HS-27A (cell line): ENCODE data around the gene FCRL5.
"Not testable (repeated sequence)": the region's sequence is repeated elsewhere in the genome, so short reads cannot be mapped to it uniquely, and the experiment has no call there.

Experiments used
- DNase-seq: peaks from one replicate; pipeline ENCODE4 v3.0.0-alpha.2; 2012; ENCODE audit warnings: low read depth, missing footprints

The FCRL5 gene

DNA sequence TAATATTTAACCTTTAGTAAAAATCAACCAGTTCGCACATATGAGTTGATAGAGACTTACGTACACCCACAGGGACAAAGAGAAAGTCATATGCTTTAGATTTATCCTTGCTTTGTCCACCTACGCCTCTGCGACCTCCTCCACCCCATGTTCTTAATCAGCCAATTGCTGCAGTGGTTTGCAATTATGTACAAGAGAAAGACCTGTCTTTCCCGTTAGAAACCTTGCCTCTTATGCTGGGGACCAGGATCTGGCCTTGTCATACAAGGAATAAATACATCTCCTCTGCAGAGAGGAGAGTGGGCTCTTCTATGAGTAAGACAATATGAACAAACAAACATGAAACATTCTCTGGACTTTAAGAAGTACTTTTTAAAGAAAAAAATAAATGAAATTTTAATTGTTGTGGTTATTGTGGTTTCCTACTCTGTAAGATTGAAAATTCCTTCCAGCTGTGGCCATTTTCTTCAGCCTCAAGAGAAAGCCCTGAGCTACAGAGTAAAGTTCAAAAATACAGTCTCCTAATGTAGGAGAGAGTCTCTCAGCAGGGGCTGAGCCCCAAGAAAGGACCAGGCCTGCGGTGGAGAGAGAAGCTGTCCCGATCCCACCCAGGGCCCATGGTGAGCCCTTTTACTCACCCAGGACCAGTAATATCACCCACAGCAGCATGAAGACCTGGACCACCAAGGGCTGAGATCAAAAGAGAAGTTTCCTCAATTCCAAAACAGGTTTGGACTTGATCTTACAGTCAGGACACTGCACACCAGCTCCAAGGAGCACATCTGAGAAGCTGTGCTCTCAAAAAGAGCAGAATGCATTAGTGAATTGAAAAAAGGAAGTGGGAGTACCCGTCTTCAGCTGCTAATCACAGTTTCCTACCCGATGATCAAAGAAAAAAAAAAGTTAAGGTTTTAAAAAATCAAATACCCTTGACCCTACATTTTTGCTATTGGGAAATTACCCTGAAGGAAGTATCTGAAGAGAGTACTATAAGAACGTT, at the start of gene FCRL5:
TSS of gene FCRL5 (minus strand) at position 822 of the 1,000 bp plus-strand sequence. CDS start at position 669, 153 bp downstream.
- DNase-seq, result no peak

DNA sequence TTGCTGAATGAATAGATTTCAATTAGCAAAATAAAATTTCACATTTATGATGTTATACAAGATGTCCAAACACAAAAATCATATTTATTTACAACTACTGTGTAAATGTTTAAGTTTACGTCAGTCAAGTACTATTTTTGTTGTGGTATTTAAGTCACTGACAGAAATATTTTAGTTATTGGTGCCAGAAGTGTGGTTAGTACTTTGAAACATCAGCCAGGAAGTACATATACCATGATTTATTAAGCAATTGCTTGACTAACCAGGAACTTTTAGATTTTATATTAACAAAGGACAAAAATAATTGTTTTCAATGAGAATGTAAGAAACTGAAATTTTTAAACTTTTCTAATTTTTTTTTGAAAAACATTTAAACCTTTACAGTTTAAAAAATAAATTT, 47.9 kb upstream of the FCRL5 start:
- no peak for DNase-seq

DNA sequence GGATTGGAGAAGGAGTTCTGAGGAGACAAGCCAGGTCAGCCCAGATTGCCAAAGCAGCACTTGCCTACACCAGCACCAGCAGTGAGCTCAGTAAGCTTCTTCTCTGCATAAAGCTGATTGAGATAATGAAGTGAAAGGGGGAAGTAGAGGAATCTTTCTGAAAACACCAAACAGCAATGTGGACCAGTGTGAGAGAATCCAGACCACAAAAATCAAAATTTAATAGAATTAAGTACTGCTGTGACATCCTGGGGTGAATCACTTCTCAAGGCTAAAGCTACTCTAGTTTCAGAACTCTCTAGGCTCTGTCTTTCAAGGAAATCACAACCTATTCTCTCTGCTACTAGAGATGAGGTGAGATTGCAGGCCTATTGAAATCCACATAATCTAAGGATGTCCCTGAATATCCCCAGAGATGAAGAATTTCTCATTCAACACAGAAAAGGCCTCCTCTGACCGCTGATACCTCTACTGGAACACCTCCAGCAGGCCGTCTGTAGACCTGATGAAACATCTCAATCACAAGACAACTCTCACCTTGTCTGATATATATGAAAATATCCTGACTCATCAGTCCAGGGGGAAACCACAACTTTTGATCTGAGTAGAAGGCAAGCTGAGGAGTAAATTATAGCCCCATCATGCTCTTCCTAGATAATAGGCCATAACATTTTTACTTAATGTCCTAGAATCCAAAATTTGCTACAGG, 45.8 kb upstream of the FCRL5 start, which contains the start of gene FCRL4:
TSS of gene FCRL4 (minus strand) at position 127 of the 709 bp plus-strand sequence. CDS start 141 bp downstream, outside the sequence.
- DNase-seq, result no peak

DNA sequence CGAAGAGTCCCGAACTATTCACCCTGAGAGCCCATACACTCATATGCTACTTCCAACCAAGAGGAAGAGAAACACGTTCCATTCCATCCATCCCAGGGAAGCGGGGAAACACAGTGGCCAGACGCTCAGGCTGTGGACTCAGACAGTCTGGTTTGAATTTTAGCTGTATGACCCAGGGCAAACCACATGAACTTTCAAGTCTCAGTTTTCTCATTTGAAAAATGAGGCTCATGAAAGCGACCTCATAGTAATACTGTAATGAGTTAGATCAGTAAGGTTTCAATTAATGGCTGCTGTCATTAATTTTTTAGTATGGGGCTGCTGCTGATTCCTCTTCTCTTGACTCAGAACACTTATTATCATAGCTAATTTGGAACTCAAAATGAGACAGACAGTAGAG, 44.1 kb upstream of the FCRL5 start:
- DNase-seq, result no peak

DNA sequence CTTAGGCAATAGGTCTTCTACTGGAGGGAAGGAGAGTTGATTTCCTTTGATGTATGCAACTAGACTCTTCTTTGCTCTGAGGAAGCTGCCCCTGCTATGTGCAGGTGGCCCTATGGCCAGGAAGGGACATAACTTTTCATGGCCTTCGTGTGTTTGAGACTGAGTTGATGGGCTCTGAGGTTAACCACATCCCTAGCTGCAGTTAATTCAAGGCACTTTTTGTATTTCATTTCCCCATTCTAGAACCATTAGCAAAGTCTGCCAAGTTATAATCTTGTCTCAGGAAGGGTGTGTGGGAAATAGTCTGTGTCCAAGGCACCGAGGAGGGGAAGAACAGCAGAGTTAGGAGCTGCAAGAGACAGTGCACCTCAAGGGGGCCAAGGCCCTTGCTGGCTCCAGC, 43.0 kb upstream of the FCRL5 start:
- no peak for DNase-seq

DNA sequence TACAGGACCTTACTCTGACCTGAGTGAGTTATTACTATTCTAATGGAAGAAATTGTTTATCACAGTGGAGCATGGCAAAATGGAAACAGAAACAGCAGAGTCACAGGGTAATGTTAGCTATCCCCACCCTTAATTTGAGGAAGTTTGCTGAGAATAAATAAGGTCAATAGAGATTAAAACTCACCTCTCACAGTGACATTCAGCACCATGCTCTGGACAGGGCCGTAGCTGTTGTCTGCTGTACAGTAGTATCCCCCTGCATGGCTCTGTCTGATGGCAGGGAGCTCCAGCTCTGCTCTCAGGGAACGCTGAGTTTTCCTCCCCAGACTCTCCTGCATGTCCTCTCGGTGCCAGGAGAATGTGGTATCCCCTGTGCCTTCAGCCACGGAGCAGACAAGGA, 33.7 kb upstream of the FCRL5 start:
- DNase-seq, result no peak

DNA sequence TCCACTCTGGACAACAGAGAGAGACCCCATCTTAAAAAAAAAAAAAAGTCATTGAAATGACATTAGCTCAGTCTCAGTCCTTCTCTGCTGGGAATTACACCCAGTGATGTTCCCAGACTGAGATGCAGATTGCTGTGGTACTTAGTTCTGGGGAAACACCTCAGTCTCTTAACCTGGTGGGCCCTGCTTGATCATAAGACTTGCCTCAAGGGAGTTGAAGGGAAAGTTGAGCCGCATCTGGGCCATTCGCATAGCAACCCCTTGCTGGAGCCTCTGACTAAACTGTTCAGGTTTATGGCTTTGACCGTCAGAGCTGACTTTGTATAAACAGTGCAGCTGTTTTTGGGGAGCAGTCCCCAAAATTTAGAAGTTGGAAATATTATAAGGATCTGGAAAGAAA, 32.2 kb upstream of the FCRL5 start:
- no peak for DNase-seq

DNA sequence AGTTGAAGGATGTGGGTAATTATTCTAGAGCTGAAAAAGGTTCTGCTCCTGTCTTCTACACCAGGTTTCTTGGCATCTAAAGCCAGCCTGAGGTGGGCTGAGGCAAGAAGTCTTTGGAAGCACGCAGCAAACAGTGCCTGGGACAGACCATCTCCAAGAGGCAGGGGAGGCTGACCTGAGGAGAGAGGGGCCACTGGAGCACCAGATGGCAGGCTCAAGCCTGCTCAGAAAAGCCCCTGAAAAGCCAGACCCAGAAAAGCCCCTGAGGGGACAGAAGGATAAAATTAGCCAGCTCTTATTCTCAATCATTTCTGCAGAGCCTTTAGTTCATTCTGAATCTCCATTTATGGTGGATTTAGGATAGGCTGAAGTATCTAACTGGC, 28.5 kb upstream of the FCRL5 start:
- DNase-seq, result no peak

DNA sequence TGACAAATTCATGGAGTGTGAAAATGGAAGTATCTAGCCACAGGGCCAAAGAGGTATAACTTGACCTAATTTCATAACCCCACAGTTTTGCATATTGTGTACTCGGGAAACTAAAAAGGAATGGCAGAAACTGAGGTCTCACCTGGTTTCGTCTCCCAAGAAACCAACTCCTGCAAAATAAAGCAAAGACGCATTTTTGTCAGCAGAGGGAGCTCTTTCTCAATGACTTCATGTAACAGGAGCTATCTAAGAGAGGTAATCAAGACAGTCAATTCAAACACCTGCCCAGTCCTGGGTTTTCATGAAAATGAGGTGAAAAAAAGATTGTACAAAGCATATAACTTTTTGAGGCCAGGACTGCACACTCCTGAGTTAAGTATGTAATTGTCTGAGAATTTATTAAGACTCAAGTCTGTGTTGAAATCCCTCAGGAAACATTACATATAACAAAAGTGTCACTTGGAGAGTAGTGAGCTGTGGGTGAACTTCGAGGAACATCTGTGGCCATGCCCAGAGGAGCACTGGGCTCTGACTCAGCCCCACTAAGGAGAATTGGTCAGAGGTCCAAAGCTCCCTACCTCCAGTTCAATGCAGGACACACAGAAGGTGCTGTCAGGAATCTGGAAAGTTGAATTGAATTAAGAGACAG, 28.0 kb upstream of the FCRL5 start:
- peak; percentile 20 for DNase-seq

DNA sequence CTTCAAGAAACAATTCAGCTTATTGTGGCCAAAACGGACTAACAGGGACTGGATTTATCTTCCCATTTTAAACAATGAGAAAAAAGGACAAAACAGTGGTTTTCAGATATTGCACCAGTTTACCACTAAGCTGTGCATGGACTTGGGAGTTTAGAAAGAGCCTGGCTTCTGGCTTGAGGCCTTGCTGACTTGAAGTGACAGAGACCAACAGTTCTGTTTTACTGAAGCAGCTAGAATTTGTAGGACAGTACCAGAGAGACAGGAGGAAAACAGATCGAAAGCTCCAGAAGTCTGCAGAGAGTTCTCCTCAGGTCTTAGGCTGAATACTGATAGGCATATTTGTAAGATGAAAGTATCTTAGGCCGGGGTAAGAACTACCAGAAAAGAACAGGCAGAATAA, 25.1 kb upstream of the FCRL5 start:
- DNase-seq, result no peak

DNA sequence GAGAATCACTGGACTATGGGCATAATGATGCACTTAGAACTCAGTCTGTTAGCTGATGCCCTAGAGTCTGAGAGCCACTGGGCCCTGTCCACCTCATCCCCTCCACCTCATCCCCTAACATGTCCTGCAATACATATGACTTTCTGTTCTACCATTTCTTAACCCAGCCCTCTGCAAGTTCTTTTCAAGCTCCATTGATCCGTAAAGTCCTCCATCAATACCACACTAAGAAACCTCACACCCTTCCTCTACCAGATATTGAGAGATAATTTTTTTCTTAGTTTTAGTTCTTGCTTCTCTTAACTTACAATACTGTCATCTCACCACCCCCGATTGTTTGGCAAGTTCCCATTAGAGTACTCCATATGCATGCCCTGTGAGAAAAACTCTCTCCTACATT, 23.4 kb upstream of the FCRL5 start:
- DNase-seq, result no peak

DNA sequence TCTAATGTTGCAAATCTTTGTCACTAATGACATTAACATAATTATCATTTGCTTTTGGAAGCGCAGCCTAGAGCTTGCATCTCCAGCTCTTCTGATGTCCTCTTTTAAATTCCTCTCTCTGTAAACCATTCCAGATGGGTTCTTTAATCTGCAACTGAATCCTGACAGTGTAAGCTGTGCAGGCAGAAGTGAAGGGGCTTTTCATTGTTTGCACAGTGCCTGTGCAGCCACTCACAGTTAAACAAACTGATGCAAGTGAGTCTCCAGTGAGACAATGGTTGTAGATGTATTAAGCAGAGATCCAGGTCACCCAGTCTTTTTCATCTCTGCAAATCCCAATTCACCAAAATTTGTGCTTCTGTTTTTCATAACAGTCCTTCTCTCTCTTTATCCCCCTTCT, 22.5 kb upstream of the FCRL5 start:
- DNase-seq, result no peak

DNA sequence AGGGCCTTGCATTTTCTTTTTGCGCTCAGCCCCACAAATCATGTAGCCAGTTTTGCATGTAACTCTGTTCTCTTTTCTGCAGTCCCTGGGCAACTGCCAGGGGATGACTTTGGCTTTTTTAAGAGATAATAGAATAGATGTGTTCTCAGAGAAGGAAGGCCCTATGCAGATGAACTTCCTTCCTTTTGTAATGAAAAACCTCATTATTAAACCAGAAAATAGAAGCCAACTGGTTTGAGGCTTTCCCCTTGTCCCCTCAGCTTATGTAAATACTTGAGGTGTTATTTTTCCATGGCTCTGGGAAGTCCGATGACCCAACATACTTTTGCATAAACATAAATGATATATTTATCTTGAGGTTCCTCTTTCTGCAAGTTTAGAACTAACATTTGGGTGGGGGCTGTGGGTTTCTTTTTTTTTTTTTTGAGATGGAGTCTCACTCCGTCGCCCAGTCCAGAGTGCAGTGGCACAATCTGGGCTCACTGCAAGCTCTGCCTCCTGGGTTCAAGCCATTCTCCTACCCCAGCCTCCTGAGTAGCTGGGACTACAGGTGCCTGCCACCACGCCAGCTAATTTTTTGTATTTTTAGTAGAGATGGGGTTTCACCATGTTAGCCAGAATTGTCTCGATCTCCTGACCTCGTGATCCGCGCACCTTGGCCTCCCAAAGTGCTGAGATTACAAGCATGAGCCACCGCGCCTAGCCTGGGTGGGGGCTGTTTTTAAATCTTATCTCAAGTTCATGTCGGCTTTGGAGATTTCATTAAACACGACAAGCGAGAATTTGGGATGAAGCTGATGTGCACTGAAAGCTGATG, 14.4 kb upstream of the FCRL5 start:
- DNase-seq, result no peak

DNA sequence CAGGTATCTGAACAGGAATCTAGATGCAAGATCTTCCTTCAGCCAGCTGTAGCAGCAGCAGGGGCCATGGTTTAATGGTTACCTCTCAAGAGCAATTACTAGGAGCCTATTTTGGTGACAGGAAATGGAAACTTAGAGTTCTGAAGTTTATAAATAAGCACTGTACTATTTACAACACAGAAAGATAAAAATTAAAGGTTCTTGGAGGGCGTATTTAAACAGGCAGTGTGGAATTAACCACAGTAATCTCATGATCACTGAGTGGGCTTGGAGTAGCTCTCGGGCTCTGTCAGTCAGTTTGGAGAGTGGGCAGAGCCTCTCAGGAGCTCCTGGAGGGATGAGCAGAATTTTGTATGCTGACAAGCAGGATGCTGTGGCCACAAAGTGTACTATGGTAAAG, 10.2 kb upstream of the FCRL5 start:
- no peak for DNase-seq

DNA sequence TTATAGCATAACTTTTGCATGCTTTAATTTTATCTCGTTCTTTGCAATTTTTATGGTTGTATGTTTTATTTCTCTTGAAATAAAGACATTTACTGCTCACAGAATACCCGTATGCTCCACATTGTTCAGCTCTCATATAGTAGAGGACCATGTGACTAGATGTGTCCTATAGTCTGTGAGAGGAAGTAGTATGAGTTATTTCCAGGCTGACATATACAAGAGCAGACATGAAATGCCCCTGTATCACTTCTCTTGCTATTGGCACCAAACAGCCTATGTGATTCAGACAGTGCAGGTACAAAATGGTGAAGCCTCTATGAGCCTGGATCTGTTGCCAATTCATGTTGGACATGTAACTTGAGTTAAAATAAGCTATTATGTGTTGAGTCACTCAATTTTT, 5.8 kb upstream of the FCRL5 start:
- DNase-seq, result no peak

DNA sequence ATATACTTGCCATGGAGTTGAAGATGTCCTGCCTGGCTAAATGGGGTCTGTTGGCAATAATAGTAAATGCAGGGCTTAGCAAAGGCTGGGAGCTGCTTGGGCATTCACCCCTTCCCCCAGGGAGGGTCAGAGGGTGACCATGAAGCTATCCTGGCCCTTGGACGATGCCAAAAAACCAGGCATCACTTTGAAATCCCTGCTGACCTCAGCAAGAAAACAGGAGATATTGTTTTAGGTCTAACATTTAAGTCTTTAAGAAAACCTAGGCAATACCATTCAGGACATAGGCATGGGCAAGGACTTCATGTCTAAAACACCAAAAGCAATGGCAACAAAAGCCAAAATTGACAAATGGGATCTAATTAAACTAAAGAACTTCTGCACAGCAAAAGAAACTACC, 4.2 kb downstream of the FCRL5 start:
- DNase-seq, result not testable (repeated sequence)

DNA sequence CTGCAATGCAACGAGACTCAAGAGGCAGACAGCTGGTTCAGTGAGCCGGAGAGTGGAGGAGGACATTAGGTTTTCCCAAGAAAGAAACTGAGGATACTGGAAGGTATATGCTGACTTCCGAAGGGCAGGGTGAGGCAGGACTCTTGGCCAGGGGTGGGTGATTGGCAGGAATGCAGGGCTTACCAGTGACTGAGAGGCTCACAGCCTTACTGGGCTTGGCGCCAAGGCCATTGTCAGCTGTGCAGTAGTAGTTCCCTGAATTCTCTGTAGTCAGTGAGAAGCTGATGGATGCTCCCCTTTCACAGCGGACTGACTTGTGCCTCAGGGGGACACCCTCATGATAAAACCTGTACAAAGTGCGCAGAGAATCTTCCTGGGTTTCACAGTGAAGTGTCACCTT, 9.6 kb downstream of the FCRL5 start:
- DNase-seq, result no peak

DNA sequence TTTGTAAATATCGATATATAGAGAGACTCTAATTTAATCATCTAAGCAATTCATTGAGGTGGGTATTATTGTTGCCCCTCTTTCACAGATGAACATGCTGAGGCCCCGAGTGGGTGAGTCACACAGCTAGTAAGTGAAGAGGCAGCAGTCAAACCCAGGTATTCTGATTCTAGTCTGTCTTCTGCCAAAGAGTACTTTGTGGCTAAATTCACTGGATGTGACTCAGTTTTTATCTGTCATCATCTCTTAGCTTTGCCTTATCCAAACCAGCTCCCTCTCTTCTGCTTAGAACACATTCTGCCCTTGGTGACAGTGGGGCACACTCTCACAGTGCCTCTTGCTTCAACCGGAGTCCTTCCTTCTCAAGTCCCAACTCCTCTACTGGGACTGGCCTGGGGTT, 11.5 kb downstream of the FCRL5 start:
- no peak for DNase-seq

DNA sequence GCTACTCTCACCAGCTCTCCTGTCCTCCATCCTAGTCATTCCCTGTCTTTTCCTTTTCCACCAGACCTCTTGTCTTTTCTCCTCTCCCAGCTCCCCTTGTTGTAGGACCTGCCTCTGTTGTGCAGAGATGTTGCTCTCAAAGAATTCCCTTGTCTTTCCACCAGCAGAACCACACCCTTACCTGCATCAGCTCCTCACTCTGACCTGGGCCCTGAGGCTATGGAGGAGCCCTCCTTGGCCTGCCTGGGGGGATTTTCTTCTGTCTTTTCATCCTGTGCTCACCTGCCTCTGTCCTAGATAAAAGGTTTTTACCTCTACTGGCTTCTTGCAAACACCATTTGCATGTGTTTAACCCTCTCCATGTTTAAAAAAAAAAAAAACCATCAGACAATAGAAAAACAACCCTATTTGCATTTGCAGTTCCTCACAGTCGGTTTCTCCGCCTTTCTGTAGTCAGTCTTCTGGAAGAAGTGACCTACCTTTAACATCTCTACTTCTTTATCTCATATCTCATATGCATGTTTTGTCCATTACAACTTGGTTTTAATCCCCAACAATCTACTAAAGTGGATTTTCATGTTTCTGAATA, 12.1 kb downstream of the FCRL5 start:
- DNase-seq, result no peak

DNA sequence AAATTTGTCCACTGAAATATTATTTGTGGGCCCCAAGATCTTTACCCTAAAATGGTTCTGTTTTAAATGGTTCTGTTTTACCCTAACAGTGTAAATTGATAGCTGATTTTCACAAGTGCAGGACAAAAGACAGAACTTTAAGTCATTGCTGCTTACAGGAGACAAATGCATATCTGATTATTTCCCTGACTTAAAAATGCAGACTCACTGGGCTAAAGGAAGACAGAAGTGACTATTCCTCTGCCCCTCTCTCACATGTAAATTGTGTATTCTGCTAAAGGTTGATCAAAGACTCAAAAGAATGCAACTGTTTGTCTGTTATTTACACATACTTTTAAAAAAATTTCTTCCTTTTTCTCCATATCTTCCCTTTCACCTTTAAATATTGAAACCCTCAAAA, 12.7 kb downstream of the FCRL5 start:
- no peak for DNase-seq

DNA sequence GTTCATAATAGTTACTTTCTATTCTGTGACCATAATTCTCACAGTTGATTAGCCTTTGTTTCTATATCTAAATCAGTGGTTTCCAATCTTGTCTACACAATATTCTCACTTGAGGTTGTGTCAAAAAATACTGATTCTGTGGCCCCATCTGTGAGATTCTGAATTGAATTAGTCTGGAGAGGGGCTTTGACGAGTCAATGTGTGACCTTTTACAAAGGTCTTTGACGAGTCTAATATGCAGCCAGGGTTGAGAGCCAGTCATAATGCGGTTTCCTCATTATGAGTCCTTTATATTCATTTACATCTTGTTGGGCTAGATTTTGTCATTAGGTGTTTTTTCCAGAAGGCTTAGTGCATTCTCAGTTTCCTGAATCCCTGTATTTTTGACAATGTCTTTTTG, 19.7 kb downstream of the FCRL5 start:
- DNase-seq, result no peak
